Activated naive CD8-positive, alpha-beta T cell treated with anti-CD3 and anti-CD28 coated beads, Interleukin-2, amount 50 U/mL, for 24 hours (primary cell): ENCODE measurements around the gene PYCR2.
A peak's percentile ranks its signal among the peaks of the same experiment; 100 is the strongest.
"Not testable (repeated sequence)": the region's sequence is repeated elsewhere in the genome, so short reads cannot be mapped to it uniquely, and the experiment has no call there.

Experiments
- ATAC-seq: fragments of 150-1000 bp; cut with Tn5 transposase; one replicate; pipeline ENCODE4 v1.10.0; 2021
- DNase-seq: peaks from one replicate; pipeline ENCODE4 v3.0.0; 2021
- H3K27ac Mint-ChIP-seq: one replicate; pipeline ENCODE4 v1.8.0; 2021; ENCODE audit warnings: mild to moderate bottlenecking, mixed read lengths
- H3K27me3 Mint-ChIP-seq: one replicate; pipeline ENCODE4 v1.8.0; 2021; ENCODE audit warnings: mixed read lengths
- H3K36me3 Mint-ChIP-seq: one replicate; pipeline ENCODE4 v1.8.0; 2021; ENCODE audit warnings: low read depth, mixed read lengths
- H3K4me1 Mint-ChIP-seq: one replicate; pipeline ENCODE4 v1.8.0; 2021; ENCODE audit warnings: mixed read lengths
- H3K4me3 Mint-ChIP-seq: one replicate; pipeline ENCODE4 v1.8.0; 2021; ENCODE audit warnings: mild to moderate bottlenecking, moderate library complexity, mixed read lengths
- H3K9me3 Mint-ChIP-seq: one replicate; pipeline ENCODE4 v1.8.0; 2021; ENCODE audit warnings: mixed read lengths

Gene PYCR2

GRCh38 chr1:225923692-225924555, at the start of gene PYCR2:
TSS of gene PYCR2 (minus strand) at chr1:225924250. CDS start at chr1:225924110, 140 bp downstream.
- Mint-ChIP-seq H3K27me3 (no peaks in the 10 kb centered on the region), H3K9me3 (no peaks in the 10 kb centered on the region), H3K4me1 (peaks cover 56% of the 10 kb centered on the region)

DNA sequence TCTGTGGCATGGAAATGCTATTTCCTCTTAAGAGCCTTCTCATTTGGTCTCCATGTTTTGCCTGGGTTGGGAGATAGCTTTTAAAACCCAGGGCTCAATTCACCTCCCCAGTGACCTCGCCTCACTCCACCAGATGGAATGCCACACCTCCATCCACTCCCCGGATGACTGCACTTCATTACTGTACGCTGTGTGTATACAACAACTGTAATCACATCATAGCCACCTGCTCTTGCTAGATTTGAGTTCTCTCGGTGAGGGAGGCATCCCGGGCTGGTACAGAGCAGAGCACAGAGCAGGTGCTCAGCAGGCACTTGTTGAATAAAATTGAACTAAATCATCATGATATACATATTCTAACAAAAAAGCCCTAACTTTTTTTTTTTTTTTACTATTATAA, 49.1 kb upstream of the PYCR2 start:
- DNase-seq (no peak), ATAC-seq (no peak)
- Mint-ChIP-seq H3K9me3 (no peaks in the 10 kb centered on the region), H3K27ac (no peak overlapping the region), H3K27me3 (no peaks in the 10 kb centered on the region), H3K4me3 (no peak overlapping the region), H3K36me3 (no peaks in the 10 kb centered on the region), H3K4me1 (peaks cover 13% of the 10 kb centered on the region)

More at GRCh38 chr1:225923692-225924555, at the start of gene PYCR2:
- peaks cover 36% of the 10 kb centered on the region for H3K36me3 Mint-ChIP-seq
- ATAC-seq (peak; percentile 98), DNase-seq (peak; percentile 94)
- H3K4me3 Mint-ChIP-seq: peak within 1 kb of the TSS; percentile 93
- peak within 1 kb of the TSS; percentile 92 for H3K27ac Mint-ChIP-seq

- peaks cover 8% of the 10 kb centered on the region for H3K4me1 Mint-ChIP-seq
- DNase-seq (no peak), ATAC-seq (no peak)
- H3K9me3 Mint-ChIP-seq: no peaks in the 10 kb centered on the region
- no peak overlapping the region for H3K4me3 Mint-ChIP-seq
- H3K36me3 Mint-ChIP-seq: no peaks in the 10 kb centered on the region
- H3K27ac Mint-ChIP-seq: no peak overlapping the region
- H3K27me3 Mint-ChIP-seq: no peaks in the 10 kb centered on the region
These were observed 48.5 kb upstream of the PYCR2 start for GRCh38 chr1:225972344-225973152.

DNA sequence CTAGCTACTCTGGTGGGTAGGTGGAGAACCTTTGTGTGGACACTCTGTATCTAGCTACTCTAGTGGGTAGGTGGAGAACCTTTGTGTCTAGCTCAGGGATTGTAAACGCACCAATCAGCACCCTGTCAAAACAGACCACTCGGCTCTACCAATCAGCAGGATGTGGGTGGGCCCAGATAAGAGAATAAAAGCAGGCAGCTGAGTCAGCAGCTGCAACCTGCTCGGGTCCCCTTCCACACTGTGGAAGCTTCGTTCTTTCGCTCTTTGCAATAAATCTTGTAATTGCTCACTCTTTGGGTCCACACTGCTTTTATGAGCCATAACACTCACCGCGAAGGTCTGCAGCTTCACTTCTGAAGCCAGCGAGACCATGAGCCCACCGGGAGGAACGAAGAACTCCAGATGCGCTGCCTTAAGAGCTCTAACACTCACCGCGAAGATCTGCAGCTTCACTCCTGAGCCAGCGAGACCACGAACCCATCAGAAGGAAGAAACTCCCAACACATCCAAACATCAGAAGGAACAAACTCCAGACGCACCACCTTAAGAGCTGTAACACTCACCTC, 46.6 kb upstream of the PYCR2 start:
- H3K36me3 Mint-ChIP-seq, ATAC-seq, H3K4me3 Mint-ChIP-seq, H3K27me3 Mint-ChIP-seq, H3K9me3 Mint-ChIP-seq, H3K4me1 Mint-ChIP-seq, H3K27ac Mint-ChIP-seq, DNase-seq: not testable (repeated sequence)

GRCh38 chr1:225969751-225970150, 45.7 kb upstream of the PYCR2 start:
- H3K9me3 Mint-ChIP-seq, H3K27me3 Mint-ChIP-seq, ATAC-seq, H3K4me1 Mint-ChIP-seq, H3K27ac Mint-ChIP-seq, H3K4me3 Mint-ChIP-seq, H3K36me3 Mint-ChIP-seq, DNase-seq: not testable (repeated sequence)

GRCh38 chr1:225965231-225965630, 41.2 kb upstream of the PYCR2 start:
- H3K36me3 Mint-ChIP-seq: no peaks in the 10 kb centered on the region
- no peak overlapping the region for H3K4me3 Mint-ChIP-seq
- ATAC-seq (no peak), DNase-seq (no peak)
- H3K9me3 Mint-ChIP-seq: no peaks in the 10 kb centered on the region
- peaks cover 1% of the 10 kb centered on the region for H3K27me3 Mint-ChIP-seq
- H3K27ac Mint-ChIP-seq: no peak overlapping the region
- H3K4me1 Mint-ChIP-seq: no peaks in the 10 kb centered on the region

- no peaks in the 10 kb centered on the region for H3K36me3 Mint-ChIP-seq
- H3K27me3 Mint-ChIP-seq: peaks cover 1% of the 10 kb centered on the region
- H3K4me3 Mint-ChIP-seq: no peak overlapping the region
- H3K27ac Mint-ChIP-seq: no peak overlapping the region
- ATAC-seq: no peak
- no peaks in the 10 kb centered on the region for H3K9me3 Mint-ChIP-seq
- H3K4me1 Mint-ChIP-seq: no peaks in the 10 kb centered on the region
- DNase-seq: no peak
These were observed 39.9 kb upstream of the PYCR2 start for GRCh38 chr1:225963735-225964530.

GRCh38 chr1:225962440-225962975, 38.5 kb upstream of the PYCR2 start:
- ATAC-seq (peak; percentile 92), DNase-seq (peak; percentile 87)
- Mint-ChIP-seq H3K4me3 (no peak overlapping the region), H3K27me3 (peaks cover 1% of the 10 kb centered on the region), H3K4me1 (no peaks in the 10 kb centered on the region), H3K9me3 (no peaks in the 10 kb centered on the region), H3K27ac (no peak overlapping the region), H3K36me3 (no peaks in the 10 kb centered on the region)

DNA sequence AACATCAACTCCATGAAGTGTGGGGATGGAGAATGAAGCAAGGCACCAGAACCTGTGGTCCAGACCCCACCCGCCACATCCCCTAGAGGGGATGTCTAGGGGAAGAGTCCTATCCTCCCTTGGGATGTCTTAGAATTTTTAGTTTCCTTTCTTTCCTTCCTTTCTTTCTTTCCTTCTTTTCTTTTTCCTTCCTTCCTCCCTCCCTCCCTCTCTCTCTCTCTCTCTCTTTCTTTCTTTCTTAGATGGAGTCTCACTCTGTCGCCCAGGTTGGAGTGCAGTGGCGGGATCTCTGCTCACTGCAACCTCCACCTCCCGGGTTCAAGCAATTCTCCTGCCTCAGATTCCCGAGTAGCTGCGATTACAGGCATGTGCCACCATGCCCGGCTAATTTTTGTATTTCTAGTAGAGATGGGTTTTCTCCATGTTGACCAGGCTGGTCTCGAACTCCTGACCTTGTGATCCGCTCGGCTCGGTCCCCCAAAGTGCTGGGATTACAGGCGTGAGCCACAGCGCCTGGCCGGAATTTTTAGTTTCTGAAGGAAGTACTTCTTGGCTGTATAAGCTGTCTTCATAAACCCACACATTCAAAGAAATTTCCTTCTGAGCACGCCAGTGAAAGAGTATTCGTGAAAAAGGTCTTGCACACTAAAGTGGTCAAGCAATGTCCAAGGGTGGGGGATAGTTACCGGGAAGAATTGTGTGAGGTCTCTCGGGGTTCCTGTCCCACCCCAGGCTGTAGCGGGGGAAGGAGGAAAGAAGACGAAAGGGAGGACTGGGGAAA, 37.8 kb upstream of the PYCR2 start:
- ATAC-seq (no peak), DNase-seq (no peak)
- H3K27ac Mint-ChIP-seq: no peak overlapping the region
- no peaks in the 10 kb centered on the region for H3K9me3 Mint-ChIP-seq
- no peaks in the 10 kb centered on the region for H3K4me1 Mint-ChIP-seq
- H3K4me3 Mint-ChIP-seq: no peak overlapping the region
- peaks cover 1% of the 10 kb centered on the region for H3K27me3 Mint-ChIP-seq
- H3K36me3 Mint-ChIP-seq: no peaks in the 10 kb centered on the region

GRCh38 chr1:225958041-225958440, 34.0 kb upstream of the PYCR2 start:
- ATAC-seq: no peak
- no peak overlapping the region for H3K27ac Mint-ChIP-seq
- H3K4me3 Mint-ChIP-seq: no peak overlapping the region

DNA sequence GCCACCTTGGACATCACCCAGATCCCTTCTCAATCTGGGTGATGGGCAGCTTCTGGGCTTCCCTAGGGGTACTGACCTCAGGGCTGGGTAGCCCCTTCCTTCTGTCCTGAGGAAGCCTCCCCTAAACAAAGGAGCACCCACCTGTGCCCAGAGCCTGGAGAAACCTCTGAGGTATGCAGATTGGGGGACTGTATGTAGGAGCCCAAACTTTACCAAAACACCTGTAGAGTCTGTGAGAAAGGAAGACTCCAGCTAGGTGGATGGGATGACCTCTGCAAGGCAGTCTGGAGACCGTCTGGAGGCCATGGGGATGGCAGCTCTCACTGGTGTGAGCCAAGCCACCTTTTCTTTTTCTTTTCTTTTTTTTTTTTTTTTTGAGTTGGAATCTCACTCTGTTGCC, 30.7 kb upstream of the PYCR2 start:
- H3K4me3 Mint-ChIP-seq: no peak overlapping the region
- no peaks in the 10 kb centered on the region for H3K9me3 Mint-ChIP-seq
- DNase-seq (no peak), ATAC-seq (no peak)
- no peaks in the 10 kb centered on the region for H3K36me3 Mint-ChIP-seq
- H3K27ac Mint-ChIP-seq: no peak overlapping the region
- H3K27me3 Mint-ChIP-seq: peaks cover 13% of the 10 kb centered on the region
- H3K4me1 Mint-ChIP-seq: no peaks in the 10 kb centered on the region

More at GRCh38 chr1:225958041-225958440, 34.0 kb upstream of the PYCR2 start:
- no peaks in the 10 kb centered on the region for H3K9me3 Mint-ChIP-seq
- H3K4me1 Mint-ChIP-seq: no peaks in the 10 kb centered on the region
- DNase-seq: no peak
- peaks cover 3% of the 10 kb centered on the region for H3K27me3 Mint-ChIP-seq
- no peaks in the 10 kb centered on the region for H3K36me3 Mint-ChIP-seq

DNA sequence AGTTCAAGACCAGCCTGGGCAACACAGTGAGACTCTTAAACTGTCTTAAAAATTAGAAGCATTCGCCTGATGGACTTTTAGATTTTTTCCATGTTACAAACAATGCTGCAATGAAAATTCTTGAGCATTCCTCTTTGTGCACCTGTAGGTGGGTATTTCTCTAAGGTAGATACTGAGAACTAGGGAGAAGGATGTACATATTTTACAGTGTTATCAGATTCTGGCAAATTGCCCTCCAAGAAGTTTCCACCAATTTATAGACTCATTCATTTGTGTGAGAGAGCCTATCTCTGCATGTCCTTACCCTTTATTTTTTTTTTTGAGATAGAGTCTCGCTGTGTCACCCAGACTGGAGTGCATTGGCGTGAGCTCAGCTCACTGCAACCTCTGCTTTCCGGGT, 29.3 kb upstream of the PYCR2 start:
- H3K4me1 Mint-ChIP-seq: no peaks in the 10 kb centered on the region
- no peaks in the 10 kb centered on the region for H3K36me3 Mint-ChIP-seq
- no peaks in the 10 kb centered on the region for H3K9me3 Mint-ChIP-seq
- no peak overlapping the region for H3K4me3 Mint-ChIP-seq
- H3K27ac Mint-ChIP-seq: no peak overlapping the region
- peaks cover 15% of the 10 kb centered on the region for H3K27me3 Mint-ChIP-seq
- no peak for DNase-seq
- ATAC-seq: no peak

GRCh38 chr1:225950905-225951497, 27.0 kb upstream of the PYCR2 start:
- no peak overlapping the region for H3K4me3 Mint-ChIP-seq
- H3K27me3 Mint-ChIP-seq: peaks cover 17% of the 10 kb centered on the region
- no peaks in the 10 kb centered on the region for H3K36me3 Mint-ChIP-seq
- no peaks in the 10 kb centered on the region for H3K9me3 Mint-ChIP-seq
- DNase-seq (no peak), ATAC-seq (no peak)
- H3K27ac Mint-ChIP-seq: no peak overlapping the region
- no peaks in the 10 kb centered on the region for H3K4me1 Mint-ChIP-seq
